Esophagus squamous epithelium (tissue), 4 donors: ENCODE data around the gene CYB5R4.

Experiments
- POLR2A ChIP-seq, 4 donors: fragments of 450-650 bp; IDR thresholded peaks; one replicate each; pipeline ENCODE4 v1.6.1; 2017; ENCODE audit warnings: antibody characterized with exemption in 4 of 4, mild to moderate bottlenecking in 4 of 4, moderate library complexity in 3 of 4
- TF ChIP-seq, protein P1 (sequence below), 6 experiments: fragments of 450-650 bp in 4 of 6; fragments of 200-600 bp in 2 of 6; sonication (generic) in 2 of 6; IDR thresholded peaks; one replicate each; pipeline ENCODE4 v1.5.1; 2016 to 2019; ENCODE audit warnings: antibody characterized with exemption in 6 of 6, mild to moderate bottlenecking in 4 of 6, moderate library complexity in 4 of 6

GRCh38 chr6:83958241-83958685, 98.8 kb downstream of the CYB5R4 start:
- TF ChIP-seq POLR2A (IDR thresholded peaks at IDR 0.05) = no peak
- TF ChIP-seq, protein P1, sequence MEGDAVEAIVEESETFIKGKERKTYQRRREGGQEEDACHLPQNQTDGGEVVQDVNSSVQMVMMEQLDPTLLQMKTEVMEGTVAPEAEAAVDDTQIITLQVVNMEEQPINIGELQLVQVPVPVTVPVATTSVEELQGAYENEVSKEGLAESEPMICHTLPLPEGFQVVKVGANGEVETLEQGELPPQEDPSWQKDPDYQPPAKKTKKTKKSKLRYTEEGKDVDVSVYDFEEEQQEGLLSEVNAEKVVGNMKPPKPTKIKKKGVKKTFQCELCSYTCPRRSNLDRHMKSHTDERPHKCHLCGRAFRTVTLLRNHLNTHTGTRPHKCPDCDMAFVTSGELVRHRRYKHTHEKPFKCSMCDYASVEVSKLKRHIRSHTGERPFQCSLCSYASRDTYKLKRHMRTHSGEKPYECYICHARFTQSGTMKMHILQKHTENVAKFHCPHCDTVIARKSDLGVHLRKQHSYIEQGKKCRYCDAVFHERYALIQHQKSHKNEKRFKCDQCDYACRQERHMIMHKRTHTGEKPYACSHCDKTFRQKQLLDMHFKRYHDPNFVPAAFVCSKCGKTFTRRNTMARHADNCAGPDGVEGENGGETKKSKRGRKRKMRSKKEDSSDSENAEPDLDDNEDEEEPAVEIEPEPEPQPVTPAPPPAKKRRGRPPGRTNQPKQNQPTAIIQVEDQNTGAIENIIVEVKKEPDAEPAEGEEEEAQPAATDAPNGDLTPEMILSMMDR (IDR thresholded peaks at IDR 0.05) = no peak
